ENCODE data around the gene SHKBP1. TPM values are rescaled to one million over a fixed set of nuclear protein-coding genes. Genes with fewer than 3 reads are reported as not detected.
A peak's percentile ranks its signal among the peaks of the same experiment; 100 is the strongest.

SHKBP1 gene
- total RNA-seq, 2 experiments from 2014 or later, result 139 to 140 TPM

- ATAC-seq (ENCODE audit: low read depth) (no peak), DNase-seq (no peak)
- Mint-ChIP-seq H3K4me3 (no peak overlapping the region), H3K27me3 (peaks cover 36% of the 10 kb centered on the region), H3K36me3 (peaks cover 6% of the 10 kb centered on the region), H3K4me1 (peaks cover 25% of the 10 kb centered on the region), H3K27ac (no peak overlapping the region), H3K9me3 (no peaks in the 10 kb centered on the region)
- POLR2A ChIA-PET, result no interaction called here
Measured at GRCh38 chr19:40594657-40595091, 18.0 kb downstream of the SHKBP1 start.

- no peak for ATAC-seq (ENCODE audit: low read depth)
- H3K27ac Mint-ChIP-seq, result no peak overlapping the region
- peaks cover 3% of the 10 kb centered on the region for H3K36me3 Mint-ChIP-seq
- DNase-seq, result no peak
- no peaks in the 10 kb centered on the region for H3K9me3 Mint-ChIP-seq
- peak overlapping the region; percentile 10 for H3K4me3 Mint-ChIP-seq
- peaks cover 48% of the 10 kb centered on the region for H3K27me3 Mint-ChIP-seq
- POLR2A ChIA-PET, result no interaction called here
- H3K4me1 Mint-ChIP-seq, result peaks cover 34% of the 10 kb centered on the region
Measured at GRCh38 chr19:40596608-40597328, 20.1 kb downstream of the SHKBP1 start.

GRCh38 chr19:40597329-40597838 is 20.7 kb downstream of the SHKBP1 start:
- Mint-ChIP-seq H3K36me3 (no peaks in the 10 kb centered on the region), H3K27me3 (peaks cover 53% of the 10 kb centered on the region), H3K9me3 (no peaks in the 10 kb centered on the region), H3K4me3 (peak overlapping the region; percentile 21), H3K4me1 (peaks cover 36% of the 10 kb centered on the region), H3K27ac (no peak overlapping the region)
- ATAC-seq (ENCODE audit: low read depth) (no peak), DNase-seq (no peak)
- POLR2A ChIA-PET, result no interaction called here

- Mint-ChIP-seq H3K4me1 (peaks cover 39% of the 10 kb centered on the region), H3K36me3 (no peaks in the 10 kb centered on the region), H3K4me3 (no peak overlapping the region), H3K27me3 (peaks cover 62% of the 10 kb centered on the region), H3K9me3 (no peaks in the 10 kb centered on the region), H3K27ac (no peak overlapping the region)
- POLR2A ChIA-PET, result no interaction called here
- ATAC-seq (ENCODE audit: low read depth), result peak; percentile 63
- DNase-seq, result peak; percentile 91
Measured at GRCh38 chr19:40598121-40598917, 21.6 kb downstream of the SHKBP1 start.

GRCh38 chr19:40598918-40599307 is 22.2 kb downstream of the SHKBP1 start:
- POLR2A ChIA-PET, result no interaction called here
- H3K4me1 Mint-ChIP-seq, result peaks cover 41% of the 10 kb centered on the region
- DNase-seq (no peak), ATAC-seq (ENCODE audit: low read depth) (no peak)
- H3K9me3 Mint-ChIP-seq, result no peaks in the 10 kb centered on the region
- H3K4me3 Mint-ChIP-seq, result no peak overlapping the region
- no peaks in the 10 kb centered on the region for H3K36me3 Mint-ChIP-seq
- H3K27ac Mint-ChIP-seq, result peak overlapping the region; percentile 66
- H3K27me3 Mint-ChIP-seq, result peaks cover 63% of the 10 kb centered on the region

GRCh38 chr19:40599331-40599901 is 22.7 kb downstream of the SHKBP1 start:
- DNase-seq, result no peak
- no peak for ATAC-seq (ENCODE audit: low read depth)
- Mint-ChIP-seq H3K4me1 (peaks cover 42% of the 10 kb centered on the region), H3K9me3 (no peaks in the 10 kb centered on the region), H3K36me3 (no peaks in the 10 kb centered on the region), H3K27ac (no peak overlapping the region), H3K27me3 (peaks cover 62% of the 10 kb centered on the region), H3K4me3 (peak overlapping the region; percentile 59)
- POLR2A ChIA-PET, result no interaction called here

- Mint-ChIP-seq H3K4me3 (peak overlapping the region; percentile 59), H3K36me3 (no peaks in the 10 kb centered on the region), H3K27ac (no peak overlapping the region), H3K4me1 (peaks cover 41% of the 10 kb centered on the region), H3K9me3 (no peaks in the 10 kb centered on the region), H3K27me3 (peaks cover 60% of the 10 kb centered on the region)
- ATAC-seq (ENCODE audit: low read depth) (no peak), DNase-seq (no peak)
- POLR2A ChIA-PET, result interaction anchor here (0.9 kb wide), 1 partner anchor 15 kb away, joined by 3 read pairs; no protein-coding TSS in a partner anchor
Measured at GRCh38 chr19:40599902-40600569, 23.4 kb downstream of the SHKBP1 start.

GRCh38 chr19:40600570-40601133 is 24.0 kb downstream of the SHKBP1 start:
- Mint-ChIP-seq H3K36me3 (no peaks in the 10 kb centered on the region), H3K27ac (no peak overlapping the region), H3K4me1 (peaks cover 44% of the 10 kb centered on the region), H3K27me3 (peaks cover 60% of the 10 kb centered on the region), H3K9me3 (no peaks in the 10 kb centered on the region), H3K4me3 (peak overlapping the region; percentile 53)
- POLR2A ChIA-PET, result interaction anchor here (0.5 to 0.9 kb wide), 3 partner anchors 13 to 45 kb away, joined by 3 read pairs; no protein-coding TSS in a partner anchor
- no peak for DNase-seq
- no peak for ATAC-seq (ENCODE audit: low read depth)

- POLR2A ChIA-PET, result interaction anchor here (0.5 to 0.7 kb wide), 2 partner anchors 12 to 45 kb away, joined by 3 read pairs; no protein-coding TSS in a partner anchor
- Mint-ChIP-seq H3K4me3 (peak within 1 kb of the TSS; percentile 53), H3K27ac (no peak within 1 kb of the TSS), H3K36me3 (no peaks in the 10 kb centered on the region), H3K4me1 (peaks cover 46% of the 10 kb centered on the region), H3K27me3 (peaks cover 54% of the 10 kb centered on the region), H3K9me3 (no peaks in the 10 kb centered on the region)
- DNase-seq (peak; percentile 62), ATAC-seq (ENCODE audit: low read depth) (no peak)
Measured at GRCh38 chr19:40601134-40601974, 24.7 kb downstream of the SHKBP1 start, which contains the start of gene LTBP4. Gene LTBP4 (plus strand): TSS chr19:40601369. CDS start chr19:40601388, 19 bp downstream.

GRCh38 chr19:40603071-40603388 is 26.4 kb downstream of the SHKBP1 start:
- Mint-ChIP-seq H3K36me3 (no peaks in the 10 kb centered on the region), H3K9me3 (no peaks in the 10 kb centered on the region), H3K27me3 (peaks cover 43% of the 10 kb centered on the region), H3K4me1 (peaks cover 46% of the 10 kb centered on the region), H3K4me3 (peak overlapping the region; percentile 25), H3K27ac (no peak overlapping the region)
- ATAC-seq (ENCODE audit: low read depth) (no peak), DNase-seq (no peak)
- POLR2A ChIA-PET, result interaction anchor here (0.5 to 3.5 kb wide), 4 partner anchors 11 to 317 kb away, joined by 5 to 38 read pairs (median 10); partner anchors contain the start of gene RAB4B

GRCh38 chr19:40603389-40604170 is 26.9 kb downstream of the SHKBP1 start:
- peak; percentile 95 for DNase-seq
- Mint-ChIP-seq H3K4me1 (peaks cover 42% of the 10 kb centered on the region), H3K27ac (peak overlapping the region; percentile 91), H3K9me3 (no peaks in the 10 kb centered on the region), H3K4me3 (peak overlapping the region; percentile 95), H3K36me3 (no peaks in the 10 kb centered on the region), H3K27me3 (peaks cover 39% of the 10 kb centered on the region)
- ATAC-seq (ENCODE audit: low read depth), result peak; percentile 71
- POLR2A ChIA-PET, result interaction anchor here (0.5 to 3.5 kb wide), 7 partner anchors 11 to 318 kb away, joined by 3 to 38 read pairs (median 7); partner anchors contain the start of genes BLVRB and RAB4B

All from activated naive CD8-positive, alpha-beta T cell treated with anti-CD3 and anti-CD28 coated beads, Interleukin-2, amount 10 ng/mL, durations not matched to agents 7 days and 5 days (primary cell).